GM19035 (cell line): ENCODE measurements around the gene MECP2.

Experiments
- ATAC-seq: cut with Tn5 transposase; IDR thresholded peaks from one replicate; pipeline ENCODE4 v1.9.1; 2021; ENCODE audit not compliant: unreplicated experiment

The MECP2 gene

DNA sequence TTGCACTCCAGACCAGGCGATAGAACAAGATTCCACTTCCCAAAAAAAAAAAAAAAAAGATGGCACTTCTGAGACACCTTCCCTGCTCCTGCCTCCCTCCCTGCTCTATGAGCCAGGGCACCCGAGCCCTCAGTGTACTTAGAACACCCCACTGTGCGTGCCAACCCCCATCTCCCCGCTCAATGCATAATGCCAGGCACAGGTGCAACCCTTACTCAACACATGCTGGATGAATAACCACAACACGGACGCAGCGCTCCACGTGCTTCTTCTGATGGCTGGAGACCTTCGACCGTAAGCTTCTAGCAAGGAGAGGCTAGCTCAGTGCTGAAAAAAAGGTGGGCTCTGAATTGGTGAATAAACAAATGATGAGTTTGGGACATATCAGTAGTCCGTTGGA, 57.9 kb downstream of the MECP2 start:
- no peak for ATAC-seq

GRCh38 chrX:154038656-154039055, 58.9 kb downstream of the MECP2 start:
- no peak for ATAC-seq

- no peak for ATAC-seq
Observed at GRCh38 chrX:154037754-154038153, 59.8 kb downstream of the MECP2 start.

DNA sequence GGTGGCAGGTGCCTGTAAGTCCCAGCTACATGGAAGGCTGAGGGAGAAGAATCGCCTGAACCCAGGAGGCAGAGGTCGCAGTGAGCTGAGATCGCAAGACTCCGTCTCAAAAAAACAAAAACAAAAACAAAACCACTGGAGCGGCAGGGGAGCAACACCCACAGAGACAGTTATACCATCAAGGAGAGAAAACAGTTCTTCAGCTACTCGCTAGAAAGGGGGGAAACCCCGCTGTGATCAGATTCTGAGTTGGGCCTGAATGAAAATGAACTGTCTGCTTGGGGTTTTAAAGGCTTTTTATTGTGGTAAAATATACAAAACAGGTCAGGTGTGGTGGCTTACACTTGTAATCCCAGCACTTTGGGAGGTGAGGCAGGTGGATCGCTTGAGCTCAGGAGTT, 61.0 kb downstream of the MECP2 start:
- no peak for ATAC-seq

DNA sequence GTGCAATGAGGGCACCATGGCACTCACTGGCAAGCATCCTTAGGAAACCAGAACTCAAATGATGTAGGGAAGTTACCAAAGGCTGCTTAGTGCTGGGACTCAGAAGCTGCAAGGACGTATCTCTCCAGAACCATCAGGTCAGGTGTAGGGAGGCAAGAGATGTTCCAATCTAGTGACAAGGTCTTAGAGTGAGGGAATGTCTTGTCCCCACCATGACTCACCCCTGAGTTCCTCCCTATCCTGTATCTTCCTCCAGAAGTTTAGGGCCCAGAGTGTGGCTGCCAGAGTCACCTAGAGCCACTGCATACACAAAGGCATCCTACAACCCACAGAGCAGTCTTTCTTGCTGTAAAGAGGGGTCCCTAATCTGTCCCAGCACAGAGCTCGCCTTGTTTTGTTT, 63.7 kb downstream of the MECP2 start:
- no peak for ATAC-seq

GRCh38 chrX:154032653-154033052, 64.9 kb downstream of the MECP2 start:
- no peak for ATAC-seq

DNA sequence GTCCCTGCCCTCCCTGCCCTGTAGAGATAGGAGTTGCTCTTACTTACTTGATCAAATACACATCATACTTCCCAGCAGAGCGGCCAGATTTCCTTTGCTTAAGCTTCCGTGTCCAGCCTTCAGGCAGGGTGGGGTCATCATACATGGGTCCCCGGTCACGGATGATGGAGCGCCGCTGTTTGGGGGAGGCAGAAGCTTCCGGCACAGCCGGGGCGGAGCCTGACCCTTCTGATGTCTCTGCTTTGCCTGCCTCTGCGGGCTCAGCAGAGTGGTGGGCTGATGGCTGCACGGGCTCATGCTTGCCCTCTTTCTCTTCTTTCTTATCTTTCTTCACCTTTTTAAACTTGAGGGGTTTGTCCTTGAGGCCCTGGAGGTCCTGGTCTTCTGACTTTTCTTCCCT, 65.4 kb downstream of the MECP2 start:
- no peak for ATAC-seq

DNA sequence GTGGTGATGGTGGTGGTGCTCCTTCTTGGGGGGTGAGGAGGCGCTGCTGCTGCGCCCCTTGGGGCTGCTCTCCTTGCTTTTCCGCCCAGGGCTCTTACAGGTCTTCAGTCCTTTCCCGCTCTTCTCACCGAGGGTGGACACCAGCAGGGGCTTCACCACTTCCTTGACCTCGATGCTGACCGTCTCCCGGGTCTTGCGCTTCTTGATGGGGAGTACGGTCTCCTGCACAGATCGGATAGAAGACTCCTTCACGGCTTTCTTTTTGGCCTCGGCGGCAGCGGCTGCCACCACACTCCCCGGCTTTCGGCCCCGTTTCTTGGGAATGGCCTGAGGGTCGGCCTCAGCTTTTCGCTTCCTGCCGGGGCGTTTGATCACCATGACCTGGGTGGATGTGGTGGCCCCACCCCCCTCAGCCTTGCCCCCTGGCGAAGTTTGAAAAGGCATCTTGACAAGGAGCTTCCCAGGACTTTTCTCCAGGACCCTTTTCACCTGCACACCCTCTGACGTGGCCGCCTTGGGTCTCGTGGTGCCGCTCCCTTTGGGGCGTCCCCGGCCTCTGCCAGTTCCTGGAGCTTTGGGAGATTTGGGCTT, 66.7 kb downstream of the MECP2 start:
- no peak for ATAC-seq

DNA sequence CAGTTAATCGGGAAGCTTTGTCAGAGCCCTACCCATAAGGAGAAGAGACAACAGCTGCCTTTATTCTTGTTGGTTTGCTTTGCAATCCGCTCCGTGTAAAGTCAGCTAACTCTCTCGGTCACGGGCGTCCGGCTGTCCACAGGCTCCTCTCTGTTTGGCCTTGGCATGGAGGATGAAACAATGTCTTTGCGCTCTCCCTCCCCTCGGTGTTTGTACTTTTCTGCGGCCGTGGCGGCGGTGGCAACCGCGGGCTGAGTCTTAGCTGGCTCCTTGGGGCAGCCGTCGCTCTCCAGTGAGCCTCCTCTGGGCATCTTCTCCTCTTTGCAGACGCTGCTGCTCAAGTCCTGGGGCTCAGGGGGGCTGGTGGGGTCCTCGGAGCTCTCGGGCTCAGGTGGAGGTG, 67.3 kb downstream of the MECP2 start:
- ATAC-seq, result no peak

DNA sequence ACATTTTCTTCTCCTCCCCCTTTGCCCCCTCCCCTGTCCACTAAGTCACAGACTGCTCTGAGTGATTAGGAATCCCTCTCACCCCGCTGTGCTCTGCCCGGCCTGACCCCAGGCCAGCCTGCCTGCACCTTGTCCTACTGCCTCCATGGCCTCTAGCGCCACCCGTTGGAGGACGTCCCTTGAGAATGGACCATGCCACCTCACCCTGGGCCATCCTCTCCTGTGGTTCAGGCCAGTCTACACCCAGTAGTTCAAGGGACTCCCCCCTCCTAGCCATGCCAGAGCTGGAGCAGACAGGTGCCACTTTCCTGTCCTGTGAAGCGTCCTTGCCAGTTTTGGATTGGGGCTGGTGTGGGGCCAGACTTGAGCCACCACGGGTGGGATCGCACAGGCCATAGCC, 68.1 kb downstream of the MECP2 start:
- no peak for ATAC-seq

DNA sequence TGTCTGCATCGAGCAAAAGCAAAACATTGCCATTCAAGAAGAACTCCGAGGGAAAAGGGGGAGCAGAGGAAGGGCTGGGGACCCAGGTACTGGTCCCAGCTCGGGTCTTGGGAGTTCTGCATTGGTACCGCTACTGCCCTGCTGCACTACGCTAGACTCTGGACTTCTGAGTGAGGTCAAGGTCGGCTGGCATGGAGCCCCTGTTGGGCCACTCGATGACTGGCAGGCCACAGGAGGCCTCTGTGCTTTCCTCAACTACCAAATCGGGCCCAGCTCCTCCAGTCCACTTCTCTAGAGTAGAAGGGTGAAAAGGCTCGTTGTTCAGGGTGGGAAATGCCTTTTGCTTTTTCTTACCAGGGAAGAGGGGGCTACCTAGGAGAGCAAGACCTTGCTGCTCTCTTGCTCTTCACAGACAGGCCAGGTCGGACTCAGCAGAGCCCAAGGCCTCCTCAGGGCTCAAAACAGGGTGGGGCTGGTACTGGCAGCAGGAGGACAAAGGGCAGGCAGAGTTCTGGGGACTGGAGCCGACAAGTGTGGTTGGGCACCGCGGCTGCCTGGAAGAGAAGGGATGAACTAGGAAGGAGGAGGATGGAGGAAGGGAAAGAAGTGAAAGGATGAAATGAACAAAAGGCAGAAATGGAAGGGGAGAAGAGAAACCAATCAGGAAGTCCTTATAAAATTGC, 68.9 kb downstream of the MECP2 start:
- ATAC-seq, result no peak

DNA sequence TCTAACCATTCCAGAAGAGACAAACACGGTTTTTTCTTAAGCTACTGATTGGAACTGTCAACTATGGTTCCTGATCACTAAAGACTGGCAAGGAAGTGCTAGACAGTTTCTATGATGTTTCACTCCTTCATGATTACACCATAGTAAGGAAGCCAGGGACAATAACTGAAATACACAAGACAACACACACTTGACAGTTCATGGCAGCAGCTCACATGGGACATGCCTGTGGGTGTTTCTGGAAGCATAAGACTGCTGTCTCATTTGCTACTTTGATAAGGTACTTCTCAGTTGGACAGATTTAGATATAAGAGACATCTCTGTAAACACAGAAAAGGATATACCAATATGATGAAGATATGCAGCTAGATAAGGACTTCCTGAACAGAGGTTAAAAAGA, 69.5 kb downstream of the MECP2 start:
- ATAC-seq, result no peak

- ATAC-seq, result no peak
Observed at GRCh38 chrX:154027022-154027402, 70.5 kb downstream of the MECP2 start.

DNA sequence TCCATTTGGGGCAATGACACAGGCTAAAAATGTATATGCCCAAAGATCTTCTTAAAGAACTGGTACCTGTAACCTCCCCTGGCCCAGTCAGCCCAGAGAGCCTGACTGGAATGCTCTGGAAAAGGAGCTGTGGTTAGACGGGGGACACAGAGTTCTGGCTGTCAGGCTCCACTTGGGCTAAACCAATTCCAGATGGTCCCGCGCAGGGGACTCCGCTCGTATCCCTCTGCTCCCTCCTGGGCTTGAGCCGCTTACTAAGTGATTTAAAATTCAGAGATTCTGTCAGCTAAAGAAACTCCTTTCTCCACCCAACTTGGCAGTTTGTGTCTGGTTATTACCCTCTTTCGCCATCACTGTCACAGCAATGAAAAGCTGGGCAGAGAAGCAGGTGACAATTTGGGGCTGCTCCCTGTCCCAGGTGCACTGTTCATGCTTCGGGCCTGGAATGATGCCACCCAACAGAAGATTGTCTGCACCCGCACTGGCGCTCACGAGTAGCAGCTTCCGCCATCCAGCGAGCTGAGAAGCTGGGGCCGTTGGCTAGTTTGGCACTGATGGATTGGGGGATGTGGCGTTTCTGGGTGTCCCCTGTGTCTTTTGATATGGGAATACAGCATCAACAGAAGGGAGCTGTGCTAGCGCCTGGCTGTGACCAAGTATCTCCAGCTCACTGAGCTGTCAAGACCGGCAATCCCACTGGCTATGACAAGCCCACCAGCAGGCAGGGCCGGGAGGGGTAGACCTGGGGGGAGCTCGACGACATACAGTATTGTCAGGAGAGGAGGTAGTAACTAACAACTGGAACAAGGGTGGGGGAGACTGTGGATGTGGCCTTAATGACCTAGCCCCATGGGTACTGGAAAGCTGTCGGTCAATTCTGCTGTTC, 71.1 kb downstream of the MECP2 start:
- ATAC-seq, result no peak

DNA sequence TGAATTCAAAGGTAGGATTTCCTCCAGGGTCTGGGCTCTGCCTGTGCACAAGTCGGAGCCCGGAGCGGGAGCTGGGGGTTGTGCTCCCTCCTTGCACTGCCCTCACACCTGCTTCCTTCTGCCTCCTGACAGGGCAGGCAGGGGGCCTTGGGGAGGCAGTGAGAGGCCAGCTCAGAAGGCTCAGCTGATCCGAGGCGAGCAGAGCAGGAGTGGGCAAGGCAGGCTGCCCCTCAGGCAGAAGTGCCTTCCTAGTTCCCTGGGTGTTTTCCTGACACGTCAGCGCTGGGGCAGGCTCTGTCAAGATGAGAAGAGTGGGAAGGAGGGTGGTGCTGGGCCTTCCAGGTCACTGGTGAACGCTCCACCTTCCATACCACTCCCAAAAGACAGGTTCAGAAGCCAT, 72.3 kb downstream of the MECP2 start:
- no peak for ATAC-seq

GRCh38 chrX:154024271-154024670, 73.2 kb downstream of the MECP2 start:
- ATAC-seq, result no peak

- no peak for ATAC-seq
Observed at GRCh38 chrX:154023276-154024000, 74.1 kb downstream of the MECP2 start.

DNA sequence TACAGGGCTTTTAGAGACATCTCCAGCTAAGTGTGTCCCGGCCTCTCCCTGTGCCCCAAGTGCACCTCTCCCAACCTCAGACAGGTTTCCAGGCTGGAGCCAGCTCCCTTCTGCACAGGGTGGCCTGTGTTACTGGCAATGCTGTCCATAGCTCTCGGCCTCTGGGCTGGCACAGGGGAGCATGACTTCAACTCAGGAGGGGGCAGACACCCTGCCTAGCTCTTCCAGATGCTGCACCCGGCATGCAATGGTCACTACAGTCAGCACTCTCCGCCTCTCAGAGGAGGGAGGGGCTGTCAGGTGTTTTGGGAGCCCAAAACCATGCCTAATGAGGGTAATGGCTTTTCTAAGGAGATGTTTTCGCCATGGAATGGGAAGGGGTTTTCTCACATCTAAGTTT, 75.4 kb downstream of the MECP2 start:
- no peak for ATAC-seq

DNA sequence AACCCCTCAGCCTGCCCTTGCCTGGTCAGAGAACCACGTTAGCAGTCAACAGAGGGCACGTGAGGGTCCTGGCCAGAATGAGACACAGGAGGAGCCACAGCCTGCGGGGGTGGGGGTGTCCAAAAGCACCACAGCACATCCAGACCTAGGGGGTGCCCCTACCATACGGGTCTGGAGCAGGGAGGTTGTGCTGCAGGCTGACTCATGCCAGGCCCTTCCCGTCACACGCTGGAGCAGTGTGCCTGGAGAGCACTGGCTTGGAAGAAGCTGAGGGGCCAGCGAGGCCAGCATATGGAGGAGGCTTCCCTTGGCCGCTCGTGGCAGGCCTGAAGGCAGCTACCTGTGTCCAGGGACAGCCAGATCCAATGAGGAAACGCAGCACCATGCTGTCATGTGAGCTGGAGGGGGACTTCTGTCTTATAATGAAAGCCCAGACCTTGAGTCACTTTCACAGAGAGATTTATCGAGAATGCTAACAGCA, 76.3 kb downstream of the MECP2 start:
- ATAC-seq, result no peak

DNA sequence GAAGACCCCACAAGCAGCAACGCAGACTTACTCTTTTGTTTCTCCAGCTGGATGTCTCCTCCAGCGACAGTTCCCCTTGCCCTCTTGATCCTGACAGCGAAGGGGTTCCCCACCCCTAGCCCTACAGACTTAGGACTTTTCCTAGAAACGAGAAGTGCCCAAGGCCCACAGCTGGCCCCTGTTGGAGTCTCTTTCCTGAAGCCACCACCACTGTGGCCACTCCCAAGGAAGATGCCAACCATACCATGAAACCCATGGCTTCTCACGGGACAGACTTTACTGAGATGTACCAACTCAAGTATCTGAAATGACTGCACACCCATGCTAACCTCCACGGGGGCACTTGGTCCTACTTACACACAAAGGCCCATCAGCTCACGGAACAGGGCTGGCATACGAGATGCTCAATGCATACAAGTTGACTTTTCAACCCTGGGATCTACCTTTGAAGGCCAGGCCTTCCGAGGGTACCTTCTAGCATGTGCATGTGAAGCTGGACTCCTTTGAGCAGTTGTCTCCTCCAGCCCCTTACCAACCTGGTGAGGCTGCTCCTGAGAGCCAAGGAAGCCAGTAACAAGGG, 76.9 kb downstream of the MECP2 start:
- ATAC-seq, result no peak
